ENCODE results near the gene RGMA. TPM values are rescaled to one million over a fixed set of nuclear protein-coding genes. Genes with fewer than 3 reads are reported as not detected.

Gene RGMA
- total and polyA plus RNA-seq, 10 of the 15 experiments (the other 5 are each of a cell fraction or from before 2014, with no cell fraction given) = not detected

GRCh38 chr15:93057618-93058017, 31.4 kb downstream of the RGMA start:
- TF ChIP-seq NFYA (IDR thresholded peaks at IDR 0.05; ENCODE audit: borderline replicate concordance, low read depth, low read length) = no peak
- no peak for TF ChIP-seq ZZZ3 (IDR thresholded peaks at IDR 0.05; ENCODE audit: control insufficient read depth, insufficient read length, low read depth)
- no peak for TF ChIP-seq ESRRA (IDR thresholded peaks at IDR 0.05; ENCODE audit: low read length)
- Histone ChIP-seq H3K36me3 (ENCODE audit: control insufficient read depth in 2 of 2, insufficient read depth in 2 of 2, low read length in 1 of 2) (no peaks in the 10 kb centered on the region), H3K9ac (ENCODE audit: control insufficient read depth, insufficient read depth, low read length) (no peak overlapping the region), H3K4me3 (no peak overlapping the region), H2AFZ (ENCODE audit: control insufficient read depth, low read depth, low read length) (no peak overlapping the region), H3K4me1 (ENCODE audit: control insufficient read depth, insufficient read depth, low read length) (no peaks in the 10 kb centered on the region), H4K20me1 (ENCODE audit: control insufficient read depth, insufficient read depth) (no peaks in the 10 kb centered on the region), H3K9me3 (replicated peaks; ENCODE audit: control insufficient read depth, insufficient read depth, low read length) (no peaks in the 10 kb centered on the region), H3K4me2 (ENCODE audit: control insufficient read depth, insufficient read depth) (no peak overlapping the region), H3K27me3 (replicated peaks in 1 of 2; ENCODE audit: control insufficient read depth in 2 of 2, insufficient read depth in 2 of 2, low read length in 1 of 2) (no peaks in the 10 kb centered on the region; a peak in 2 of 4 replicates), H3K27ac (ENCODE audit: control insufficient read depth, insufficient read depth) (no peak overlapping the region), H3K79me2 (ENCODE audit: control insufficient read depth, insufficient read depth, low read length) (no peaks in the 10 kb centered on the region)
- ChIA-PET CTCF (no interaction called here), SMC1A (ENCODE audit: uncharacterized antibody, unreplicated experiment) (no interaction called here), RAD21 (ENCODE audit: unreplicated experiment) (no interaction called here), POLR2A (no interaction called here)
- FAIRE-seq (no peak), ATAC-seq (no peak), DNase-seq (ENCODE audit: low read depth, low spot score) (no peak)
- WGBS (ENCODE audit: insufficient coverage, insufficient replicate concordance, low lambda C conversion rate, missing lambda C conversion rate) = 43% methylated on average over 8 of the region's 8 CpGs
- intact Hi-C loops (cut with micrococcal nuclease; ENCODE audit: unreplicated experiment) = no loop called here
- in situ Hi-C loops (cut with MboI) = no loop called here
- no TSS peak for BruUV-seq (replicated peaks)

- BruUV-seq (replicated peaks) = no TSS peak
- POLR2A ChIA-PET = no interaction called here
- 10% methylated on average over 7 of the region's 7 CpGs for WGBS (ENCODE audit: insufficient coverage, insufficient replicate concordance, low lambda C conversion rate, missing lambda C conversion rate)
Measured at GRCh38 chr15:93056836-93057235, 32.2 kb downstream of the RGMA start.

More at GRCh38 chr15:93056836-93057235, 32.2 kb downstream of the RGMA start:
- Histone ChIP-seq H3K36me3 (ENCODE audit: control insufficient read depth in 2 of 2, insufficient read depth in 2 of 2, low read length in 1 of 2) (no peaks in the 10 kb centered on the region), H3K4me3 (no peak overlapping the region), H3K4me2 (ENCODE audit: control insufficient read depth, insufficient read depth) (no peak overlapping the region), H3K4me1 (ENCODE audit: control insufficient read depth, insufficient read depth, low read length) (no peaks in the 10 kb centered on the region), H4K20me1 (ENCODE audit: control insufficient read depth, insufficient read depth) (no peaks in the 10 kb centered on the region), H3K27ac (ENCODE audit: control insufficient read depth, insufficient read depth) (no peak overlapping the region), H3K9ac (ENCODE audit: control insufficient read depth, insufficient read depth, low read length) (no peak overlapping the region), H3K79me2 (ENCODE audit: control insufficient read depth, insufficient read depth, low read length) (no peaks in the 10 kb centered on the region), H3K9me3 (replicated peaks; ENCODE audit: control insufficient read depth, insufficient read depth, low read length) (no peaks in the 10 kb centered on the region), H2AFZ (ENCODE audit: control insufficient read depth, low read depth, low read length) (no peak overlapping the region), H3K27me3 (replicated peaks in 1 of 2; ENCODE audit: control insufficient read depth in 2 of 2, insufficient read depth in 2 of 2, low read length in 1 of 2) (no peaks in the 10 kb centered on the region; a peak in 2 of 4 replicates)
- CTCF ChIA-PET = no interaction called here
- intact Hi-C loops (cut with micrococcal nuclease; ENCODE audit: unreplicated experiment) = no loop called here
- DNase-seq (ENCODE audit: low read depth, low spot score) = no peak
- no peak for FAIRE-seq
- TF ChIP-seq NRF1 (conservative IDR thresholded peaks at IDR 0.05; ENCODE audit: low read depth, low read length) = no peak
- no peak for TF ChIP-seq TBL1XR1 (IDR thresholded peaks at IDR 0.05; ENCODE audit: low read depth, low read length)
- TF ChIP-seq KLF5 (IDR thresholded peaks at IDR 0.05; ENCODE audit: partially characterized antibody) = no peak
- in situ Hi-C loops (cut with MboI) = no loop called here
- RAD21 ChIA-PET (ENCODE audit: unreplicated experiment) = no interaction called here
- ATAC-seq = no peak
- SMC1A ChIA-PET (ENCODE audit: uncharacterized antibody, unreplicated experiment) = no interaction called here

All from GM12878 (cell line).